ENCODE results near the gene LSS. TPM values are rescaled to one million over a fixed set of nuclear protein-coding genes. Genes with fewer than 3 reads are reported as not detected.

The LSS gene
- total and polyA plus RNA-seq, 2 of the 8 experiments (the other 6 are each of a cell fraction or from before 2014, with no cell fraction given), result 96.1 to 123 TPM

GRCh38 chr21:46247699-46248421, 19.3 kb upstream of the LSS start:
- Histone ChIP-seq H3K79me1 (ENCODE audit: low read depth, low read length) (no peaks in the 10 kb centered on the region), H3K27ac (ENCODE audit: low read depth, low read length) (no peak overlapping the region), H3K56ac (replicated peaks; ENCODE audit: insufficient read length, low read depth, low read length) (no peak overlapping the region), H2AK5ac (ENCODE audit: low read depth, low read length) (no peak overlapping the region), H3K18ac (ENCODE audit: extremely low read depth, low read length) (no peak overlapping the region), H2BK20ac (ENCODE audit: low read length) (no peak overlapping the region), H3K9ac (replicated peaks in 1 of 4; ENCODE audit: extremely low read depth in 1 of 4, low read depth in 3 of 4, low read length in 3 of 4) (no peak overlapping the region), H3K4me3 (ENCODE audit: extremely low read depth in 1 of 4, insufficient read depth in 2 of 4, low read depth in 3 of 4, low read length in 4 of 4) (no peak overlapping the region), H4K20me1 (replicated peaks in 1 of 2; ENCODE audit: control insufficient read depth in 1 of 2, insufficient read depth in 2 of 2, low read length in 2 of 2) (peaks cover 1 to 6% of the 10 kb centered on the region in 2 experiments), H2BK120ac (replicated peaks; ENCODE audit: low read depth, low read length) (no peak overlapping the region), H2BK12ac (ENCODE audit: low read depth, low read length) (no peak overlapping the region), H2BK5ac (ENCODE audit: low read depth, low read length) (no peak overlapping the region), H3K4me2 (ENCODE audit: insufficient read depth in 1 of 2, low read depth in 2 of 2, low read length in 2 of 2) (no peak overlapping the region), H2BK15ac (ENCODE audit: low read length) (no peak overlapping the region), H3K27me3 (replicated peaks in 1 of 4; ENCODE audit: control insufficient read depth in 3 of 4, extremely low read depth in 1 of 4, insufficient read depth in 3 of 4, low read length in 3 of 4) (no peaks in the 10 kb centered on the region), H3K79me2 (ENCODE audit: control insufficient read depth in 1 of 2, insufficient read depth in 2 of 2, low read length in 2 of 2) (no peaks in the 10 kb centered on the region), H3K9me3 (ENCODE audit: insufficient read depth in 2 of 2, low read depth in 1 of 2, low read length in 1 of 2) (no peaks in the 10 kb centered on the region), H3K36me3 (ENCODE audit: control insufficient read depth in 2 of 4, insufficient read depth in 4 of 4, low read length in 3 of 4) (peaks cover 17 to 85% (median 57%) of the 10 kb centered on the region in 4 experiments), H3K14ac (ENCODE audit: insufficient read length) (no peak overlapping the region), H3K4me1 (replicated peaks in 1 of 4; ENCODE audit: control insufficient read depth in 3 of 4, insufficient read depth in 4 of 4, low read length in 3 of 4) (no peaks in the 10 kb centered on the region), H3K4ac (replicated peaks; ENCODE audit: insufficient read length, low read depth, low read length) (no peak overlapping the region), H2AFZ (ENCODE audit: low read length) (no peak overlapping the region), H3K23me2 (ENCODE audit: low read depth, low read length) (no peaks in the 10 kb centered on the region), H4K8ac (ENCODE audit: extremely low read depth, insufficient read depth, low read length) (no peak overlapping the region), H4K5ac (ENCODE audit: insufficient read length, low read depth, low read length) (no peak overlapping the region), H3K23ac (ENCODE audit: insufficient read length) (no peak overlapping the region), H4K91ac (replicated peaks; ENCODE audit: insufficient read length, low read length) (no peak overlapping the region)
- TF ChIP-seq POLR2AphosphoS5 (IDR thresholded peaks at IDR 0.05; ENCODE audit: low read depth, low read length), result peak; percentile 30; the same call in 1 of the 2 replicates
- no peak for TF ChIP-seq EGR1 (IDR thresholded peaks at IDR 0.05; ENCODE audit: borderline replicate concordance, low read depth, low read length)
- no peak for FAIRE-seq
- WGBS, 2 experiments (ENCODE audit: extremely low coverage in 1 of 2, insufficient coverage in 1 of 2, insufficient read length in 1 of 2, insufficient replicate concordance in 2 of 2, low coverage in 1 of 2, low lambda C conversion rate in 2 of 2, missing lambda C conversion rate in 1 of 2), result 91% methylated on average over 3 of the region's 3 CpGs; no CpG with 5 or more reads in 1 of the 2 experiments
- POLR2A ChIA-PET (ENCODE audit: partially characterized antibody), result interaction anchor here (1.1 to 1.5 kb wide), 3 partner anchors 9 to 17 kb away, joined by 4 read pairs; no protein-coding TSS in a partner anchor
- DNase-seq (ENCODE audit: low read depth in 1 of 2, low spot score in 2 of 2), result no peak
- CTCF ChIA-PET (ENCODE audit: partially characterized antibody), result interaction anchor here (1.6 to 3.3 kb wide), 2 partner anchors 8 to 11 kb away, joined by 3 to 13 read pairs; no protein-coding TSS in a partner anchor

Data from H1 (cell line).